Glomerular visceral epithelial cell (primary cell): ENCODE data around the gene SMYD3.
A peak's percentile ranks its signal among the peaks of the same experiment; 100 is the strongest.
"Not testable (repeated sequence)": the region's sequence is repeated elsewhere in the genome, so short reads cannot be mapped to it uniquely, and the experiment has no call there.

Experiments
- DNase-seq: peaks from one replicate; pipeline ENCODE4 v3.0.0-alpha.2; 2016; ENCODE audit errors: extremely low spot score

SMYD3 gene

DNA sequence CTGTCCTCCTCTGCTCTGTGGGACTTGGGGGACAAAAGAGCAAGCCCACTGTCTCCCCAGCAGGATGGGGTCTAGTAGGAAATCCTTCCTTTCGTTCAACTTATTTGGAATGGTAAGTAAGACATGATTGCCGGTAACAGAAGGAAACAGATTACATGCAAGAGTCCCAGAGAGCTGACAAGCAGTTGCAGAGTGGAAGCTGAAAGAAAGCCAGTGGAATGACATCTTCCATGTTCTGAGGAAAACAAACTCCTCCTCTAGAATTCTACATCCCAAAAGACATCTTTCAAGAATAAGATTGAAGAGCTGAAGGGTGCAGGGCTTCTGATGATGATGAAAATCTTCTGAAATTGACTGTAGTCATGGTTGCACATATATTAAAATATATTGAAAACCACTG is 732.9 kb downstream of the SMYD3 start:
- DNase-seq: no peak

- DNase-seq: no peak
Measured at GRCh38 chr1:245773344-245773743, 733.7 kb downstream of the SMYD3 start.

- no peak for DNase-seq
Measured at GRCh38 chr1:245772739-245773138, 734.3 kb downstream of the SMYD3 start.

- DNase-seq: no peak
Measured at GRCh38 chr1:245772325-245772724, 734.8 kb downstream of the SMYD3 start.

DNA sequence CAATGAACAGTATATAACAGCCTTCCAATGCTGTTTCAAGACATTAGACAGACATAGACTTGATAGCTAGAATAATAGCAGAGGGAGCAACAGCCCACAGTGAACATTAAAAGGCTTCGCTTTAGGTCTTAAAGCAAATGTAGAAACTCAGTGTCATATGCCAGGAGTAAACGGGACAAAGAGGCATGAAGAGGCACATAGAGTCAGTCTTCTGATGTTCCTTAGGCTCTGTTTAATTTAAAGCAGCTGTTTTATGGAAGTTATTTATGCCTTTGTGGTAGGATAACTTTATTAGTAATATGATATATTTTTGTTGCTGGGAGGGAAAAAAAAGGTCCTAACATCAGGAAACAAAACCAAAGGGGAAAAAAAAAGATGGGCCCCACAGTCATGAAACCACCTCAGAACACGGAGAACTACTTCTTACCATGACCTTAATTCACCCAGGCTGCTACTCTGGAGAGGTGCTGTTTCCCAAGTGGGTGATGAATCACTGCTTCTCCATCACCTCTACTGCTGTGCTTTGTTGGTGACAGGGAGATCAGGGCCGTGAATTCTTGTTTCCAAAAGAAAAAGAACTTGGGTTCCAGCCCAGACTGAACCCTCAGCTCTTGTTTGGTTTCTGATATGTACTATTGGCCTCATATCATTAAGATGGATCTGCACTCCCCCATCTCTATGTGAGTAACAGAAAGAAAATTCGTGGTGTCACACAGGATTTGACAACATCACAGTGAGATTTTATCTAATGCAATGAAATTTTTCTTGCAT is 735.4 kb downstream of the SMYD3 start:
- DNase-seq: peak; percentile 35

DNA sequence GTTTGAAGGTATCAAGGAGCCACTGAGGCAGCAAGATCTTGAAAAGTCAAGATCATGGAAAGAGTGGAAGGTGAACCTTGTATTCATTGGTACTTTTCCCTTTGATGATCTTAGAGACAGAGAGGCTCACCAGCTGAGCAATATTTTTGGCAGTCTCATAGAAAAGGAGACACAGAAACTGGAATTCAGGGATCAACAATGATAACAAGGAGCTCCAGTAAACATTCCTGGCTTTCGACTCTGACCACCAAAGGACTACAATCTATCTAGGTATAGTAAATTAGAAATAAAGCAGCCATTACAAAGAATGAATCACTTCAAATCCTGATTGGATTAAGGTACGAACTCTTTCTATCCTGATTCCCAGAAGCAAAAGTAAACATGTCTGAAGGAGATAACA is 736.9 kb downstream of the SMYD3 start:
- no peak for DNase-seq

DNA sequence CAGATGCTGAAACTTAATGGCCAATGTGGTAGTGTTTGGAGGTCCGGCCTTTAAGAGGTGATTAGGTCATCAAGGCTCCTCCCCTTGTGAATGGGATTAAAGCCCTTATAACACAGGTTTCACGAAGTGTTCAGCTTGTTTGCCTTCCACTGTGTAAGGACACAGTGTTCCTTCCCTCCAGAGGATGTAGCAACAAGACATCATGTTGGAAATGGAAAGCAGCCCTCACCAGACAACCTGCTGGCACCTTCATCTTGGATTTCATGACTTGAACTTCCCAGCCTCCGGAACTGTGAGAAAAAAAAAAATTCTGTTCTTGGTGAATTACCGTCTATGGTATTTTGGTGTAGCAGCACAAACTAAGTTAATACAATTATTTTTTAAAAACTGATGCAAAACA is 738.5 kb downstream of the SMYD3 start:
- no peak for DNase-seq

- DNase-seq: peak; percentile 52
Measured at GRCh38 chr1:245765230-245766000, 741.7 kb downstream of the SMYD3 start.

- DNase-seq: no peak
Measured at GRCh38 chr1:245763873-245764331, 743.2 kb downstream of the SMYD3 start.

- DNase-seq: no peak
Measured at GRCh38 chr1:245762396-245762910, 744.6 kb downstream of the SMYD3 start.

DNA sequence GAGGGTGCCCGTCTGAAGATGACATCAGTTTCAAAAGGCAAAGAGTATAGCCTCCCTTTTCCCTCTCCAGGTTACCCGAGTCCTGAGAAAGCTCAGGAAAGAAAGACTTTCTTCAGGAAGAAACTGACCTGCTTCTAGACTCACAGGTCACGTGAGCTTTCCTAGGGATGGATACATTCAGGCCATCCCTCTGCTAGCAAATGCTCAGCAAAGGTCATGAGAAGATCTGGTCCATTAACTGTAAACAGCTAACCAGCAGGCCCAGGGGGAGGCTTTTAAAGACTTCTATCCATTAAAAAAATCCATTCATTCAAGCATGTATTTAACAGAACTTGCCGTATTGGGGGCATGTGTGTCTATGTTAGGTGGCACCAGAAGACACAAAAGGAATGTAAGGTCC is 746.8 kb downstream of the SMYD3 start:
- DNase-seq: no peak

- DNase-seq: no peak
Measured at GRCh38 chr1:245754463-245754961, 752.6 kb downstream of the SMYD3 start.

DNA sequence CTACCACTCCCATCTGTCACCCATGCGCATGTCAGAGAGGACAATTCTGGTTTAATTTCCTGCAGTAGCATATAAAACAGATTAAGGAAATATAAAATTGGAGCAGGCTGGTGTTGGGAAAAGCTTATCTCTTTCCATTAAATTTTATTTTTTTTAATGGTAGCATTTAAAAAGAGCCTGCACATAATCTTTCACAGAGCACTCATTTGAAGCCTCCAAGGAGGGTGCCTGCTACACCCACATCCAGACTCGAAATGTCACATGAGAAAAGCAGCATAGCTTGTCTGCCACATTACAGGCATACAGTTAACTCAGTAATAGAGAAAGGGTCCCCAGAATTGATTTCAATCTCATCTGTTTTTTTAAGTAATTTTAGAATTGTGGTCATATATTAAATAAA is 753.3 kb downstream of the SMYD3 start:
- no peak for DNase-seq

- no peak for DNase-seq
Measured at GRCh38 chr1:245752561-245752960, 754.5 kb downstream of the SMYD3 start.

DNA sequence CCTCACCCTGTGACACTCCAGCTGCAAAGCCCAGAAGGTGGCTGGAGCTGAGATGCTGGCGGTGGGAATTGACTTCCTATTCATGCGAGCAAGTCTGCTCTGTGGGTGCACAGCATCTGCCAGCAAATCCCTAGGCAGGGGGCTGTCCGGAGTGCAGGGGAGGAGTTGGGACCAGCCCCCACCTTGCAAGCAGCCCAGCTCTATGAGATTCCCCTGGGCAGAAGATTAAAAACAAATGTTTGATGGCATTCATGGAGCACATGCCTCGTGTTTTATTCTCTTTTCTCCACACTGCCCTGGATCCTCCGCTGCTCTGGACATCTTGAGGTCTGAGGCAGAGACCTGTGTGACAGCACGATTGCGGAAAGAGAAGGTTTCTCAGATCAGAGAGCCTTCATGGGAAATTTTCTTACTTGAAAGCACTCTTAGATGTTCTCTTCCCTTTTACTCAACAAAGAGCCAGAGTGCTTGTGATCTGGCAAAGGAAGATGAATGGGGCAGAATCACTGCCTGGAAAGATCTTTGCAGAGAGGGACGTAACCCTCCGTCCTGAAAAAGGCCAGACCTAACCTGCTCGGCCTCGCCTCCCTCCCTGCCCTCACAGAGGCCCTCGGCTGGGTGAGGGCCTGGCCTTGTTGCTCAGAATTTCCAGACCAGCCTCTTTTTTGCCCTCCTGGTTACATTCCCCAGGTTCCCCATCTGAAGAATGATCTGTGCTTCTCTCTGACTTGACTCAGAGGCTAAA is 755.2 kb downstream of the SMYD3 start:
- no peak for DNase-seq

DNA sequence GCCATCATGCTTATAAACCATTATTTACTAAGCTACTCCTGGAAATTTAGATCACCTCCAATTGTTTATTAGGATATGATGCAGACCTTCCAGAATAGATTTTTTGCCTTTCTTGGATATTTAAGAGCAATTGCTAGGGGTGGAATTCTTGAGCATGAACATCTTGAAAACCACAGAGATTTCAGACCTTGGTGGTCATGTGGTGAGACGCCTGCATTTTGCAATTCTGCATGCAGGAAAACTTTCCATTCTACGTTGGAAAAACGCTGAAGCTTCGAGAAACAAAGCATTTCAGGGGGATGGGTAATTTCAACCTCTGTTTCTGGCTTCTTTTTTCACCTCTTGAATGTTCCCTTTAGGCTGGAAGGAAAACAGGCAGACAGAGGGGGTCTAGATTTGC is 756.0 kb downstream of the SMYD3 start:
- no peak for DNase-seq

DNA sequence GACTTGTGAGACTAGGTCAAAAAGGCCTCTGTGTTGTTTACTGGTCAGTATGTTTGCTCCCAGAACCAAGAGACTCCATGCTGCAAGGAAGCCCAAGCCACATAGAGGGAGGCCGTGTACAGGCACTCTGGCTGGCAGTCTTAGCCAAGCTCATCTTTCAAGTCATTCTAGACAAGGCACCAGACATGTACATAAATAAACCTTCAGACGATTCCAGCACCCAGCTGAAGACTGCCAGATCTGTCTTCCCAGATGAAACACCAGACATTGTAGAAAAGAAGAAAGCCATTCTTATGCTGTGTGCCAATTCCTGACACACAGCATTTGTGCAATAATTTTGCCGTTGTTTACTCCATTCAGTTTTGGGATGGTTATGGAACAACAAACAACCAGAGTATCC is 756.8 kb downstream of the SMYD3 start:
- no peak for DNase-seq

DNA sequence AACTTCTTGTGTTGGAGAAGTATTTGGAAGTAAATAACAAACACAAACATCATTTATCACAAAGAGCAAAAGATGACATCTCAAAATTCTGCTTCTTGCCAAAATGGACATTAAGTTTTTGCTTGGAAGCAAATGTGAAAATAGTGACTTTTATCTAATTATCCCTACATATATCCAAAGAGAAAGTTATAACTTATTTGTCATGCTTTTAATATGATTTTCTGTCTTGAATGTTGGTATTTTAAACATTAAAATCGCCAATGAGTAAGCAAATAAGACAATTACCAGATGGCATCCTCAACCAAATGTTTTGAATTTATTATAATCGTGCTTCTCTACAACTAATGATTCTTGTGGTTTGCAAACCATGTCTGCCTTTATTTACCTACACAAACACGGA is 758.0 kb downstream of the SMYD3 start:
- no peak for DNase-seq

- no peak for DNase-seq
Measured at GRCh38 chr1:245748646-245749045, 758.4 kb downstream of the SMYD3 start.

GRCh38 chr1:245748240-245748639 is 758.8 kb downstream of the SMYD3 start:
- DNase-seq: peak; percentile 81

DNA sequence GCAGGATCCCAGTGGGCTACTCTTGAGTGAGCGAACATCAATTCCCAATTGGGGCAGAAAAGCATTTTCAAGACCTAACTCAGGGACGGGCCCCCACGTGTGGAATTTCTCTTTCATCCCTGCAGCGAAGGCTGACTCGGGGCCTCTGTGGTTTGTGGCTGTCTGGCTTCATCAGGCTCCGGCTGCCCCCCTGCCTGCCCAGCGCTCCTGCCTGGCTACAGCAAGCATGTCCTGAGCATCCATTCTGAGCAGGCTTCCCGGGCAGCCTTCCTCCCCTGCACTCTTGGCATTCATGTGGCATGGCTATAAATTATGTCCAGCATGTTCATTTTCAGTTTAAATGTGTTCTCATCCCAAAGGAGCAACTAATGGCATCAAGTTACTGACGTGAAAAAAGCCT is 764.2 kb downstream of the SMYD3 start:
- DNase-seq: peak; percentile 93

DNA sequence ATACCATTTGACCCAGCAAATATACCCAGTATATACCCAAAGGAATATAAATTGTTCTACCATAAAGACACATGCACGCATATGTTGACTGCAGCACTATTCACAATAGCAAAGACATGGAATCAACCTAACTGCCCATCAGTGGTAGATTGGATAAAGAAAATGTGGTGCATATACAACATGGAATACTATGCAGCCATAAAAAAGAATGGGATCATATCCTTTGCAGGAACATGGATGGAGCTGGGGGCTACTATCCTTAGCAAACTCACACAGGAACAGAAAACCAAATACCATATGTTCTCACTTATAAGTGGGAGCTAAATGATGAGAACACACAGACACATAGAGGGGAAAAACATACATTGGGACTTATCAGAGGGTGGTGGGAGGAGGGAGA is 766.7 kb downstream of the SMYD3 start:
- not testable (repeated sequence) for DNase-seq
